Upper lobe of right lung (tissue), 1 donor: ENCODE data around the gene FBXW11. TPM values are rescaled to one million over a fixed set of nuclear protein-coding genes. Genes with fewer than 3 reads are reported as not detected.

ENCODE experiments used
- ATAC-seq: fragments of 200-7000 bp; cut with Tn5 transposase; one replicate; pipeline ENCODE4 v1.9.1; 2020; ENCODE audit warnings: mild to moderate bottlenecking, moderate library complexity
- DNase-seq: peaks from one replicate; pipeline ENCODE4 v3.0.0-alpha.2; 2020
- H3K27ac ChIP-seq: fragments of 200-600 bp; one replicate; pipeline ENCODE4 v1.8.0; 2022
- H3K27me3 ChIP-seq: fragments of 200-600 bp; one replicate; pipeline ENCODE4 v1.8.0; 2022; ENCODE audit warnings: mild to moderate bottlenecking
- H3K36me3 ChIP-seq: fragments of 200-600 bp; one replicate; pipeline ENCODE4 v1.8.0; 2022
- H3K4me1 ChIP-seq: fragments of 200-600 bp; one replicate; pipeline ENCODE4 v1.8.0; 2022
- H3K4me3 ChIP-seq: fragments of 200-600 bp; one replicate; pipeline ENCODE4 v1.8.0; 2022; ENCODE audit warnings: mild to moderate bottlenecking
- H3K9me3 ChIP-seq: fragments of 200-600 bp; one replicate; pipeline ENCODE4 v1.8.0; 2022
- CTCF ChIP-seq: fragments of 200-600 bp; IDR thresholded peaks from one replicate; pipeline ENCODE4 v1.8.0; 2022; ENCODE audit warnings: antibody characterized with exemption
- intact Hi-C: fragments of 100-400 bp; cut with DNase I; formaldehyde crosslinking; loops from one replicate; pipeline ENCODE4 v1.11.0; 2022
- total RNA-seq: library from RNA; stranded (reverse); fragmentation: NEBNext Ultra II Directional; extraction: Animal tissue kit (Norgen Biotek cat#: 25700); gene quantifications from one replicate; pipeline ENCODE4 v1.2.1, GENCODE V29; 2021
- donor health status: DM: no; HTN: yes; CAD: no; lungs with severe emphysema.

The FBXW11 gene
- total RNA-seq, 1 donor from 2014 or later: 61.8 TPM

GRCh38 chr5:171990713-171991015 is 15.8 kb downstream of the FBXW11 start:
- intact Hi-C loops: no loop called here
- Histone ChIP-seq H3K27ac (no peak overlapping the region), H3K4me3 (no peak overlapping the region), H3K4me1 (peaks cover 19% of the 10 kb centered on the region), H3K27me3 (no peaks in the 10 kb centered on the region), H3K36me3 (peaks cover 5% of the 10 kb centered on the region), H3K9me3 (no peaks in the 10 kb centered on the region)
- no peak for TF ChIP-seq CTCF
- DNase-seq (no peak), ATAC-seq (no peak)

GRCh38 chr5:171989946-171990712 is 16.3 kb downstream of the FBXW11 start:
- TF ChIP-seq CTCF: no peak
- H3K4me3 ChIP-seq: no peak overlapping the region
- intact Hi-C loops: no loop called here
- H3K36me3 ChIP-seq: no peaks in the 10 kb centered on the region
- H3K27ac ChIP-seq: no peak overlapping the region
- H3K27me3 ChIP-seq: no peaks in the 10 kb centered on the region
- no peaks in the 10 kb centered on the region for H3K9me3 ChIP-seq
- H3K4me1 ChIP-seq: peaks cover 24% of the 10 kb centered on the region
- ATAC-seq: peak; percentile 58
- no peak for DNase-seq

GRCh38 chr5:171989276-171989675 is 17.2 kb downstream of the FBXW11 start:
- peak; percentile 48 for ATAC-seq
- no peaks in the 10 kb centered on the region for H3K27me3 ChIP-seq
- H3K36me3 ChIP-seq: no peaks in the 10 kb centered on the region
- H3K4me3 ChIP-seq: no peak overlapping the region
- intact Hi-C loops: no loop called here
- TF ChIP-seq CTCF: no peak
- no peak overlapping the region for H3K27ac ChIP-seq
- no peak for DNase-seq
- peaks cover 28% of the 10 kb centered on the region for H3K4me1 ChIP-seq
- no peaks in the 10 kb centered on the region for H3K9me3 ChIP-seq

GRCh38 chr5:171986772-171987171 is 19.7 kb downstream of the FBXW11 start:
- no peak for TF ChIP-seq CTCF
- Histone ChIP-seq H3K9me3 (no peaks in the 10 kb centered on the region), H3K27me3 (no peaks in the 10 kb centered on the region), H3K27ac (no peak overlapping the region), H3K4me1 (peaks cover 28% of the 10 kb centered on the region), H3K36me3 (no peaks in the 10 kb centered on the region), H3K4me3 (no peak overlapping the region)
- ATAC-seq (no peak), DNase-seq (no peak)
- intact Hi-C loops: no loop called here

- no peak for TF ChIP-seq CTCF
- DNase-seq (no peak), ATAC-seq (no peak)
- Histone ChIP-seq H3K36me3 (no peaks in the 10 kb centered on the region), H3K4me1 (peaks cover 20% of the 10 kb centered on the region), H3K27ac (no peak overlapping the region), H3K4me3 (no peak overlapping the region), H3K9me3 (peaks cover 2% of the 10 kb centered on the region), H3K27me3 (no peaks in the 10 kb centered on the region)
- intact Hi-C loops: no loop called here
These were observed 21.6 kb downstream of the FBXW11 start for GRCh38 chr5:171984748-171985419.
